Measurements from ENCODE around the gene DYNLT5. TPM values are rescaled to one million over a fixed set of nuclear protein-coding genes. Genes with fewer than 3 reads are reported as not detected.
"Not testable (repeated sequence)": the region's sequence is repeated elsewhere in the genome, so short reads cannot be mapped to it uniquely, and the experiment has no call there.

Gene DYNLT5
- total RNA-seq, 2 donors from 2014 or later: 1.9 to 3.2 TPM

DNA sequence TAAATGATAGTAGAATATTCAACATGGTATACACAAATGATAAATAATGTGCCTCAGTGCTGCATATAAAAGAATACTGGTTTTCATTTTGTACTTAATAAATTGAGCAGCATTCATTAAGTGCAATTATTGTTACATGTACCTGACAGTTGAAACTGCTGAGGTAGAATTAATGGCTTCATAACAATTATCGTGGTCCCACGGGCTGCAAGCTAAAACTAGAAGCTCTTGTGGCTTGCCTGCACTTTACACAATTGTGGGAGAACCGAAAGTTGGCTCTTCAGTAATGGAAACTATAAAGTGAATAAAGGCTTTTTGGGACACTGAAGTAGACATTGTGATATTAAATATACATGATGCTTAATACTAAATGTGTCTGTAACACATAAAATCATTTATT lies 25.6 kb downstream of the DYNLT5 start:
- intact Hi-C loops (cut with DNase I): no loop called here
- ATAC-seq (no peak), DNase-seq (no peak)

DNA sequence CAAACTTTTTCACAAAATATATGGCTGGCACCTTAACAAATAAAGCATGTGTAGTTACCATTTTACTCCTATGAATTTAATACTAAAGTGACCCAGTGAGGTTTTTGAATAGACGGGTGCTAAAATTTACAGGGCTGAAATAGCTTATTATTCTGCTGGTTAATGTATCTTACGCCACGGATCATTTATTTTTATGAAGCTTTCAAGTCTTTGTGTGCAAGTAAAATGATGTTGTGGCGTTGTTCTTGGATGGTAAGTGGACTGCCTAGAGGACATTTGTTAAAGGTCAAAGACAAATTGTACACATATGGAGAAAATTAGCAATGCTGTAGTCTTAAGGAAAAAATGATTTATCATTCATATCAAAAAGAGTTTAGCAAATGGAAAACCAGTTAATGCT lies 26.0 kb downstream of the DYNLT5 start:
- intact Hi-C loops (cut with DNase I): no loop called here
- DNase-seq (no peak), ATAC-seq (no peak)

DNA sequence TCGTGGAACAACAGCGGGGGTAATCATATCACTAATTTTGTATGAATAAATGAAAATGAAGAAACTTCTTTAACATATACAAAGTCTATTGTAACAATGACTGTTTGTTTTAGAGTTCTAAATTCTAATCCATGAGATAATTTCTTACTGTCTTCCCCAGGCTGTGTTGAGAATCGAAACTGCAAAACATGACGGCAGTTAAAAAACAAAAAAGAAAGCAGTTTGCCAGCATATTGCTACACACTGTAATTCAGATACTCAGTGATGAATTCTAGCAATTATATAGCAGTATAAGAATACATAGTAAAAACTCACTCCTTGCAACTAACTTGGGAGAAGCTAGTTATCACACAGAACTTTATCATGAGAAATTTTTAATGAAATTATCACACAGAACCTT lies 26.7 kb downstream of the DYNLT5 start:
- DNase-seq (no peak), ATAC-seq (no peak)
- intact Hi-C loops (cut with DNase I): no loop called here

DNA sequence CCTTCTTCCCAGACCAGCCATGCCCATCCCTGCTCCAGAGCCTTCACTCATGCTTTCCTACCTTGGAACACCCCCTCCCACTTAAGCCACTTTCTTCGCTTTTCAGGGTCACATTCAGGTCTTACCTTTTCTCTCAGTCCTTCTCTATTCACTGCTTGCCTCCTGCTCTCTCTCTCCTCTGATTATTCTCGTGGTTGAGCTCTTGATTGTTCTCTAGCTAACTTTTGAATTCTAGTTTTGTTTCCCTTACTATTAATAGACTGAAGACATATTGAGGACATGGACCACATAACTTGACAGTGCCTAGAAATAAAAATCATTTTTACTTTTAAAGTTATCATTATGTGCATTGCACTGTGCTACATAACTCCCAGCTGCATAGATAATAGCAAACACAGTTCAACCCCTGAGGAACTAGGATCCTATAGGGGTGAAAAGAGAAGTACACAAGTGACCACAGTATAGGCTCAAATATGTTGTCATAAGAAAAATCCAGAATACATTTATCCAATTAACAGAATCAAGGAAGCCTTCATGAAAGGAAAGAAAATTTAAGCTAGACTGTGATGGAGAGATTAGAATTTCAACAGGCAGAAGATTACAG lies 27.3 kb downstream of the DYNLT5 start:
- no peak for ATAC-seq
- no peak for DNase-seq
- intact Hi-C loops (cut with DNase I): no loop called here

DNA sequence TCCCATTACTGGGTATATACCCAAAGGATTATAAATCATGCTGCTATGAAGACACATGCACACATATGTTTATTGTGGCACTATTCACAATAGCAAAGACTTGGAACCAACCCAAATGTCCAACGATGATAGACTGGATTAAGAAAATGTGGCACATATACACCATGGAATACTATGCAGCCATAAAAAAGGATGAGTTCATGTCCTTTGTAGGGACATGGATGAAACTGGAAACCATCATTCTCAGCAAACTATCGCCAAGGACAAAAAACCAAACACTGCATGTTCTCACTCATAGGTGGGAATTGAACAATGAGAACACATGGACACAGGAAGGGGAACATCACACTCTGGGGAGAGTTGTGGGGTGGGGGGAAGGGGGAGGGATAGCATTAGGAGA lies 33.5 kb downstream of the DYNLT5 start:
- DNase-seq; intact Hi-C loops (cut with DNase I); ATAC-seq: not testable (repeated sequence)

DNA sequence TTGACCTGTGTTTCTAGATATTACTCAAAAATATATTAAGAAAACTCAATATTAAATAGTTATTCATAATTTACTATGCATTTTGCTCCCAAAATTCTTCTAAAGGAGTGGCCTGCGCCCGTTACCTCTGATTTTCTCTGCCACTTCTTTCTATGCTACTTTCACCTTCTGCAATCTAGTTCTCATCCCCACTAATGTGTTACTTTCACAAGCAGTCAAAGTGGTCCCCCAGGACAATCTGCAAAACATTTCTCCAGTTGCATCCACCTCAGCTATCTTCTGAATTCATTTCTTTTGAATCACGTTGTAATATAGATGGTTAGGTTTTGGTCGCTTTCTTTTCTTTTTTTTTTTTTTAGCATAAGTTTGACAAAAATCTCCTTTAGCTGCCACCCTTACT lies 35.4 kb downstream of the DYNLT5 start:
- no peak for DNase-seq
- intact Hi-C loops (cut with DNase I): no loop called here
- ATAC-seq: no peak

DNA sequence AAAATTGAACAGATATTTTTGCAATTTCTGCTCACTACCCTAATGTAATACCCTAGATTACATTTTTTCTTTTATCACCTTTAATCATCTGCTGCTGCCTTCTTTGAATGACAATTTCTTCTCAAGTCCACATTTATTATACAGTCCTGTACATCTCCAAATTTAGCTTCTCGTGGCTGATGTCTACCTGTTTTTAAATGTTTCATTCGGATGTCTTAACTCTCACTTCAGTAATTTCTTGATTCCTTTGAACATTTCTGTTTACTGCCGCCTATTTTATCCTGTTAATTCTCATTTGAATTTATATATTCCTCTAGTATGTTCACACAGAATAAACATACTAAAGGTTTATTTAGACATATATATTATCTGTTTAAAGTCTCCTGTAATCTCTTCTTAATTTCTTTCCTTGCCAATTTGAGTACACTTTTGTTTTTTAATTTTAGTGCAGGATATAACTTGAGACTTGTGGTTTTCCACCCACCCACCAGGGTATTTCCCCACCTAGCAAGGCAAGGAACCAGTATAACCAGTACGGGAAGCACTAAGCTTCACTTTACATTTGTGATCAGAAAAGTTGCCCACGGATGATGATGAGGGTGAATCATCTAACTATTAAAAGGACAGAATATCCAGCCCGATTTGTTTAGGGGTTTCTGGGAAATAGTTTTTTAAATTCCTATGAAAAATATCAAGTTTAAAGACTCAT lies 36.1 kb downstream of the DYNLT5 start:
- no peak for DNase-seq
- no peak for ATAC-seq
- intact Hi-C loops (cut with DNase I): no loop called here

DNA sequence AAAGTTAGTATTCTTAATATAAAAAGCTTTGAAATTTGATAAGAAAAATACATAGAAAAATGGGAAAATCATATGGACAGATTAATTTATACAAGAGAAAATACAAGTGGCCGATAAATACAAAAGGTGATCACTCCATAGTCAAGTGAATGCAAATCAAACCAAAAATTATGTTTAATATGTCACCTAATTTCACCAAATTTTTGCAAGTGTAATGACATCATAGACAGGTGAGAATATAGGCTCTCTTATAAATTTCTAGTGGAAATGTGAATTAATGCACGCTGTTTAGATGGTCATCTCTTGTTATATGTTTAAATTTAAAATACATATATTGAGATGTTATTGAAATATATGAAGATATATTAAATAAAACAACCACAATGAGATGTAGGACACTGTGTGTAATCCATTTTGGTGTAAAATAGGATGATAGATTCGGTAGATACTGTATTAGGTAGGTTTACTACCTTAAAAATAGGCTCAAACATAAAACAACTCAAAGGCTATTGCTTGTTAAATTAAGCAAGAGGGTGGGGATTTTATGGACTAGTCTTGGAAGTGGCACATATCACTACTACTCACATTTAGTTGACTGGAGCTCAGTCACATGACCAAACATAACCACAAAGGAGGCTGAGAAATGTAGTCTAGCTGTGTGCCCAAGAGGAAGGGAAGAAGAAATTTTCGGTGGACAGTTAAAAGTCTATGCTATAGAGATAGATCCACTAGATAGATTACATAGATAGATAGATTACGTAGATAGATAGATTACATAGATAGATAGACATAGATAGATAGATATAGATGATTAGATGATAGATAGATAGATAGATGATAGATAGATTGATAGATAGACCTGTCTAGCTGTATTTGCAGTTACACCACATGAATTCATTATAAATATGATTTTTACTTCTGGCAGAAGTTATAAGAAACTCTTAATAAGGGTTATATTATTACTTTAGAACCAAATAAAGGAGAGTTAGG lies 39.7 kb downstream of the DYNLT5 start:
- ATAC-seq (no peak), DNase-seq (no peak)
- intact Hi-C loops (cut with DNase I): no loop called here

DNA sequence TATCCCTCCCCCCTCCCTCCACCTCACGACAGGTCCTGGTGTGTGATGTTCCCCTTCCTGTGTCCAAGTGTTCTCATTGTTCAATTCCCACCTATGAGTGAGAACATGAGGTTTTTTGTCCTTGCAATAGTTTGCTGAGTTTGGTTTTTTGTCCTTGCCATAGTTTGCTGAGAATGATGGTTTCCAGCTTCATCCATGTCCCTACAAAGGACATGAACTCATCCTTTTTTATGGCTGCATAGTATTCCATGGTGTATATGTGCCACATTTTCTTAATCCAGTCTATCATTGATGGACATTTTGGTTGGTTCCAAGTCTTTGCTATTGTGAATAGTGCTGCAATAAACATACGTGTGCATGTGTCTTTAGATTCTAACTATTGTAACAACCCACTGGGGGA lies 43.6 kb downstream of the DYNLT5 start:
- DNase-seq; intact Hi-C loops (cut with DNase I); ATAC-seq: not testable (repeated sequence)

DNA sequence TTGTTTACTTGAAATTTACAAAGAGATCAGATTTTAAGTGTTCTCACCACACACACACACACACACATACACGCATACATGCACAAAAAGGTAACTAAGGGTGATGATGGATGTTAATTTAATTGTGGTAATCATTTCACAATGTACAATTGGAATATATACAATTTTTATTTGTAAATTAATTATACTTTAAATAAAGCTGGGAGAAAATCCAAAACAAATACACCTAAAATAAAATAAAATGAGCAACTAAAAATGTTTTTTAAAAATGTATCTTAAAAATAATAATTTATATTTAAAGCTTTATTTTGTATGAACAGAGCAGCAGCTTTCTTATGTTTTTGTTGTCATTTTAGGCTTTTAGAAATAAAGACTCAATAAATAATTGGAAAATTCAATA lies 57.0 kb downstream of the DYNLT5 start:
- intact Hi-C loops (cut with DNase I): no loop called here
- no peak for ATAC-seq
- DNase-seq: no peak

DNA sequence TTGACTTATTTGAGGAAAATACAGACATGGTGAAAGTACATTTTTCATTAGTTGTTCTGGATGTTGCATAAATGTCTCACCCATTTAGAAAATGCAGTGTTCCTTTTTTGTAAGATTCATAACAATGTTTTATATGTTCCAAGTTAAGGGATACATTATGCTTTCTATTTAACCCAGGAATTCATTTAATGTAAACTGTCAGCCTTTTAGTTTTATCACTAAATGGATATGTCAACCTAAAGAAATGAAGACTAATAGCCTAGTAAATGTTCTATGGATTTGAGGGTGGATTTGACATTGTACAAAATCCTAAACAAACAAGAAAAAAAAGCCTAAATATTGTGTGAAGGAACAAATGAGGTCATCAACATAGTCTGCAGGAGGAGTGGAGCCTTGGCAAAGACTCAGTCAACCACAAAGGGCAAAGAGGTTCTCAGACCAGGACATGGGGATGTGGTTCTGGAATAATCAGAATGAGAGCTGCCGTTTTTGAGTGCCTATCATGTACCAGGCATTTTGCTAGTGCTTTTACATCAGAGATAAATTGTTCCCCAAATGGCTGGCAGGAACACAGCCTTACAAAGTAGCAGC lies 57.6 kb downstream of the DYNLT5 start:
- ATAC-seq: no peak
- intact Hi-C loops (cut with DNase I): no loop called here
- no peak for DNase-seq

DNA sequence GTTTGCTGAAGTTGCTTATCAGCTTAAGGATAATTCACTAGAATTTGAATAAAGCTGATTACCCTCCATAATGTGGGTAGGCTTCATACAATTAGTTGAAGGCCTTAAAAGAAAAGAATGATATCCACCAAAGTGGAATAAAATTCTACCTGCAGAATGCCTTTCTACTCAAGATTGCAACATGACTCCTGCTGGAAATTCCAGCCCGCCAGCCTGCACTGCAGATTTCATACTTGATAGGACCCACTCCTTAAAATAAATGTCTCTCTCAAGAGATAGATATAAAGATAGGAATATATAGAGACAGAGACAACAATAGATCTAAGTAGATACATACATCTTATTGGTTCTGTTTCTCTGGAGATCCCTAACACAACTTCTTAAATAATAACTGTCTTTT lies 72.5 kb downstream of the DYNLT5 start:
- DNase-seq: no peak
- intact Hi-C loops (cut with DNase I): no loop called here
- no peak for ATAC-seq

Other genes starting within 250 kb of the DYNLT5 start
- 1 to 10 TPM; 3.4 to 4.9 TPM for gene SGIP1, start 218.3 kb upstream of the DYNLT5 start, total RNA-seq
- not detected for gene INSL5, start 48.8 kb downstream of the DYNLT5 start, total RNA-seq
- gene DNAI4, start 172.4 kb downstream of the DYNLT5 start, total RNA-seq: 10 to 100 TPM; 10.3 to 17.5 TPM
- 10 to 100 TPM; 19.9 to 27.5 TPM for gene MIER1, start 172.5 kb downstream of the DYNLT5 start, total RNA-seq